GM10847 (cell line): ENCODE results near the gene NOL4L.

Source experiments
- POLR2A ChIP-seq: IDR thresholded peaks from 2 replicates; pipeline ENCODE4 v1.6.1; 2011; ENCODE audit not compliant: insufficient read length; ENCODE audit errors: extremely low read depth

NOL4L gene

GRCh38 chr20:32588040-32588439 lies 2.9 kb upstream of the NOL4L start:
- TF ChIP-seq POLR2A, result no peak

GRCh38 chr20:32586291-32586690 lies 1.2 kb upstream of the NOL4L start:
- no peak for TF ChIP-seq POLR2A

- no peak for TF ChIP-seq POLR2A
Measured at GRCh38 chr20:32585586-32586127, 524 bp upstream of the NOL4L start.

- no peak for TF ChIP-seq POLR2A
Measured at GRCh38 chr20:32583581-32584070, 1.5 kb downstream of the NOL4L start.

GRCh38 chr20:32582659-32583580 lies 2.2 kb downstream of the NOL4L start:
- no peak for TF ChIP-seq POLR2A

- no peak for TF ChIP-seq POLR2A
Measured at GRCh38 chr20:32581839-32582658, 3.1 kb downstream of the NOL4L start.

- TF ChIP-seq POLR2A, result no peak
Measured at GRCh38 chr20:32580970-32581838, 3.9 kb downstream of the NOL4L start.

GRCh38 chr20:32580219-32580969 lies 4.7 kb downstream of the NOL4L start:
- TF ChIP-seq POLR2A, result no peak

GRCh38 chr20:32578840-32579390 lies 6.2 kb downstream of the NOL4L start:
- no peak for TF ChIP-seq POLR2A

- no peak for TF ChIP-seq POLR2A
Measured at GRCh38 chr20:32577657-32578056, 7.5 kb downstream of the NOL4L start.

GRCh38 chr20:32577023-32577422 lies 8.1 kb downstream of the NOL4L start:
- TF ChIP-seq POLR2A, result no peak

- no peak for TF ChIP-seq POLR2A
Measured at GRCh38 chr20:32576560-32576959, 8.6 kb downstream of the NOL4L start.

- no peak for TF ChIP-seq POLR2A
Measured at GRCh38 chr20:32575805-32576204, 9.3 kb downstream of the NOL4L start.

GRCh38 chr20:32575227-32575581 lies 9.9 kb downstream of the NOL4L start:
- no peak for TF ChIP-seq POLR2A
